ENCODE results near the gene C14orf180. TPM values are rescaled to one million over a fixed set of nuclear protein-coding genes. Genes with fewer than 3 reads are reported as not detected.
"Not testable (repeated sequence)": the region's sequence is repeated elsewhere in the genome, so short reads cannot be mapped to it uniquely, and the experiment has no call there.

C14orf180 gene
- total RNA-seq, 1 donor: not detected

GRCh38 chr14:104634138-104634760, 54.7 kb downstream of the C14orf180 start:
- no peak overlapping the region for H3K4me3 ChIP-seq (ENCODE audit: low read depth, low read length)
- no peak for TF ChIP-seq CTCF (IDR thresholded peaks at IDR 0.05; ENCODE audit: insufficient read depth, low read length)
- DNase-seq (ENCODE audit: low read depth): no peak

GRCh38 chr14:104634886-104635570, 55.5 kb downstream of the C14orf180 start:
- no peak overlapping the region for H3K4me3 ChIP-seq (ENCODE audit: low read depth, low read length)
- DNase-seq (ENCODE audit: low read depth): no peak
- TF ChIP-seq CTCF (IDR thresholded peaks at IDR 0.05; ENCODE audit: insufficient read depth, low read length): no peak

GRCh38 chr14:104635717-104636116, 56.2 kb downstream of the C14orf180 start:
- DNase-seq (ENCODE audit: low read depth): no peak
- TF ChIP-seq CTCF (IDR thresholded peaks at IDR 0.05; ENCODE audit: insufficient read depth, low read length): no peak
- H3K4me3 ChIP-seq (ENCODE audit: low read depth, low read length): no peak overlapping the region

- DNase-seq (ENCODE audit: low read depth): no peak
- no peak for TF ChIP-seq CTCF (IDR thresholded peaks at IDR 0.05; ENCODE audit: insufficient read depth, low read length)
- H3K4me3 ChIP-seq (ENCODE audit: low read depth, low read length): no peak overlapping the region
These were observed 56.6 kb downstream of the C14orf180 start for GRCh38 chr14:104636131-104636530.

- not testable (repeated sequence) for DNase-seq (ENCODE audit: low read depth); H3K4me3 ChIP-seq (ENCODE audit: low read depth, low read length)
These were observed 57.4 kb downstream of the C14orf180 start for GRCh38 chr14:104636846-104637545.

- DNase-seq (ENCODE audit: low read depth): no peak
- no peak for TF ChIP-seq CTCF (IDR thresholded peaks at IDR 0.05; ENCODE audit: insufficient read depth, low read length)
- H3K4me3 ChIP-seq (ENCODE audit: low read depth, low read length): no peak overlapping the region
These were observed 58.0 kb downstream of the C14orf180 start for GRCh38 chr14:104637546-104638003.

GRCh38 chr14:104638190-104638589, 58.6 kb downstream of the C14orf180 start:
- no peak for TF ChIP-seq CTCF (IDR thresholded peaks at IDR 0.05; ENCODE audit: insufficient read depth, low read length)
- no peak for DNase-seq (ENCODE audit: low read depth)
- H3K4me3 ChIP-seq (ENCODE audit: low read depth, low read length): no peak overlapping the region
